ENCODE data around the gene PBX4. TPM values are rescaled to one million over a fixed set of nuclear protein-coding genes. Genes with fewer than 3 reads are reported as not detected.
A peak's percentile ranks its signal among the peaks of the same experiment; 100 is the strongest.

Gene PBX4
- polyA plus RNA-seq, 1 experiment: 0.63 TPM

DNA sequence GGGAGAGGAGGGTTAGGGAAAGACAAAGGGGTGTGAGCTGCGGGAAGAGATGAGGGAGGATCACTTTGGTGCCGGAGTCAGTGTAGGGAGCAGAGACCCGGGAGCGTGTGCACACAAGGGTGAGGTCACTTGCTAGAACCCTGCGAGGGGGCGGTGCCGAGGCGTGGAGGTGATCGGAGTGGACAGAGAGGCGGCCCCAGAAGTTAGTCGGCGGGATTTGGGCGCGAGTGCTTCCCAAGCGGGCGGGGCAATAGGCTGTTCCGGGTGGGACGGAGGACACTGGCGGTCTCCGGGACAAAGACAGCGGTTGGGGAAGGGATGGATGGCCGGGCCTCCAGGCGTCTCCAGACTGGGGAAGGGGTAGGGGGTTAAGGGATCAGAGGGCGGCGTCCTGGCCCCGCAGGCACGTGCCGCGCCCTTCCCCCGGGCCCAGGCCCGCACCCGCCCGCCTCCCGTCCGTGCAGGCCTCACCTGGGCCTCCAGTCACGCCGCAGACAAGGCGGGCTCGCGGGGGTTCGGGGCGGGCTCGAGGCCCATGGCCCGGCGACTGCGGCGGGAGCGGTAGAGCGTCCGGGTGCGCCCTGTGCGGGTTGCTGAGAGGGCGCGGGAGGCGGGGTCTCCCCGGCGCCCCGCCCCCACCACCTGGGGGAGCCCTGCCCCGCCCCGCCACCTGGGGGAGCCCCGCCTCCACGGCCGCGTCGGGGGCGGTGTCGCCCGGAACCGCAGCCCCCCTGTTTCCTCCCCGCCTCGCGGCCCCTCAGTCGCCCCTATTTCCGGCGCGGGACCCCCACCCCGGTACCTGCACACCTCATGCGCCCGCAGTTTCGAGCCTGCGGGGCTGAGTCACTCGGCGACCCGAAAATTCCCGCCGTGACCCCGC lies 9.4 kb upstream of the PBX4 start, which contains the start of gene LPAR2:
Gene LPAR2 (minus strand): TSS at position 600 of the 880 bp plus-strand sequence. CDS start 945 bp downstream, outside the sequence.
- no peak for DNase-seq (ENCODE audit: low read depth, low spot score)
- ChIA-PET CTCF (interaction anchor here (0.9 kb wide), 1 partner anchor 98 kb away, joined by 3 read pairs; no protein-coding TSS in a partner anchor), POLR2A (no interaction called here)
- Histone ChIP-seq H3K4me3 (ENCODE audit: low read depth, low read length) (peak within 1 kb of the TSS; percentile 43), H3K27me3 (ENCODE audit: control insufficient read depth, insufficient read depth, low read length) (no peaks in the 10 kb centered on the region), H3K27ac (ENCODE audit: low read depth, low read length) (no peak within 1 kb of the TSS), H3K9me3 (ENCODE audit: control insufficient read depth, insufficient read depth, low read length) (peaks cover 4% of the 10 kb centered on the region; the same call in 1 of the 2 replicates)
- TF ChIP-seq, protein P1, sequence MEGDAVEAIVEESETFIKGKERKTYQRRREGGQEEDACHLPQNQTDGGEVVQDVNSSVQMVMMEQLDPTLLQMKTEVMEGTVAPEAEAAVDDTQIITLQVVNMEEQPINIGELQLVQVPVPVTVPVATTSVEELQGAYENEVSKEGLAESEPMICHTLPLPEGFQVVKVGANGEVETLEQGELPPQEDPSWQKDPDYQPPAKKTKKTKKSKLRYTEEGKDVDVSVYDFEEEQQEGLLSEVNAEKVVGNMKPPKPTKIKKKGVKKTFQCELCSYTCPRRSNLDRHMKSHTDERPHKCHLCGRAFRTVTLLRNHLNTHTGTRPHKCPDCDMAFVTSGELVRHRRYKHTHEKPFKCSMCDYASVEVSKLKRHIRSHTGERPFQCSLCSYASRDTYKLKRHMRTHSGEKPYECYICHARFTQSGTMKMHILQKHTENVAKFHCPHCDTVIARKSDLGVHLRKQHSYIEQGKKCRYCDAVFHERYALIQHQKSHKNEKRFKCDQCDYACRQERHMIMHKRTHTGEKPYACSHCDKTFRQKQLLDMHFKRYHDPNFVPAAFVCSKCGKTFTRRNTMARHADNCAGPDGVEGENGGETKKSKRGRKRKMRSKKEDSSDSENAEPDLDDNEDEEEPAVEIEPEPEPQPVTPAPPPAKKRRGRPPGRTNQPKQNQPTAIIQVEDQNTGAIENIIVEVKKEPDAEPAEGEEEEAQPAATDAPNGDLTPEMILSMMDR (IDR thresholded peaks at IDR 0.05; ENCODE audit: low read depth, low read length): no peak

DNA sequence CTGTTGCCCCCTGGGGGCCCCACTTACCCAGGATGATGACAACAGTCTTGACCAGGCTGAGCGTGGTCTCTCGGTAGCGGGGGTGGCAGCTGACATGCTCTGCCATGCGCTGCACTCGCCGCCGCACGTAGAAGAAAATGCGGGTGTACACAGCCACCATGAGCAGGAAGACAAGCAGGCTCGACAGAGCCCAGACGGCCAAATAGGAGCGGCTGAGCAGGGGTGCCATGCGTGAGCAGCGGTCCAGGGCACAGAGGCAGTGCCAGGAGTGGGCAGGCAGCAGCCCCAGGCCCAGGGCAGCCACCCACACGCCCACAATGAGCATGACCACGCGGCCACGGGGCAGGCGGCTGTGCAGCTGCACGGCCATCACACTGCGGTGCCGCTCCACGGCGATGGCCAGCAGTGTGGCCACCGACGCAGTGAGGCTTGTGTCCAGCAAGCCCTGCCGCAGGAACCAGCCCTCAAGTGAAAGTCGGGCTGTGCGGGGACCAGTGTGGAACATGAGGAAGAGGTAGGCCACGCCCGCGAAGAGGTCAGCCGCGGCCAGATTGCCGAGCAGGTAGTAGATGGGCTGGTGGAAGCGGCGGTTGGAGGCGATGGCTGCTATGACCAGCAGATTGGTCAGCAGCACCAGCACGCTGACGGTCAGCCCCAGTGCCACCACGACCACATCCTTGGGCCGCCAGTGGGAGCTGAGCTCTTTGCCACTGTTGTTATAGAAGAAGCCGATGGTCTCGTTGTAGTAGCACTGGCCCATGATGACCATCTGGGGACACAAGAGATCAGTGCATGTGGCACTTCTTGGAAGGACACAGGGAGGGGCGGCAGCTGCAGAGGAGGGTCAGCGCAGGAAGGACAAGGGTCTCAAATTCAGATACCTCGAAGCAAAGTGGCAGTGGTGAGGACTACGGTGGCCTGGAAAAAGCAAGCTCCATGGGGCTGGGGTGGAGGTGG lies 8.3 kb upstream of the PBX4 start:
- no peak overlapping the region for H3K27ac ChIP-seq (ENCODE audit: low read depth, low read length)
- ChIA-PET CTCF (no interaction called here), POLR2A (interaction anchor here (0.6 kb wide), 1 partner anchor 19 kb away, joined by 3 read pairs; no protein-coding TSS in a partner anchor)
- peaks cover 4% of the 10 kb centered on the region; the same call in 1 of the 2 replicates for H3K9me3 ChIP-seq (ENCODE audit: control insufficient read depth, insufficient read depth, low read length)
- no peak for DNase-seq (ENCODE audit: low read depth, low spot score)
- TF ChIP-seq, protein P1 (IDR thresholded peaks at IDR 0.05; ENCODE audit: low read depth, low read length): no peak
- no peaks in the 10 kb centered on the region for H3K27me3 ChIP-seq (ENCODE audit: control insufficient read depth, insufficient read depth, low read length)
- no peak overlapping the region for H3K4me3 ChIP-seq (ENCODE audit: low read depth, low read length)

DNA sequence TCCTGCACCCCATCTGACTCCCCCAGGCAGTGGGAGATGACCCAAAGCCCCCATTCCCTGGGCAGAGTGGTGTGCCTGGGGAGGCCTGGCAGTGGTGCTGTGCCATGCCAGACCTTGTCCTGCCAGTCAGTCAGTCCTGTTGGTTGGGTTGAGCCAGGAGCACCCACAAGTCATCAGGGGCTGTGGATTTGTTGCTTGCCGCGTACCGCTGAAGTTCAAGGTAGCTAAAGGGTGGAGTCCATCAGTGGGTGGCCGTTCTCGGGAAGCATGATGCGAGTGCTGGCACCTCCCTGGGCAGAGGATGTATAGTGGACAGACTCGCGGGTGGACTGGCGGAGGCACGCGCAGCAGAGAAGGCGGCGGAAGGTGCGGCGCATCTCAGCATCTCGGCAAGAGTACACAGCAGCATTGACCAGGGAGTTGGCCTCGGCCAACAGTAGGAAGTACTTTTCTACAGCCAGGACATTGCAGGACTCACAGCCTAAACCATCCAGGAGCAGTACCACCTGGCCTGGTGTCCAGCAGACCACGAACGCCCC lies 5.6 kb upstream of the PBX4 start:
- TF ChIP-seq, protein P1 (IDR thresholded peaks at IDR 0.05; ENCODE audit: low read depth, low read length): no peak
- ChIA-PET POLR2A (no interaction called here), CTCF (no interaction called here)
- Histone ChIP-seq H3K27me3 (ENCODE audit: control insufficient read depth, insufficient read depth, low read length) (no peaks in the 10 kb centered on the region), H3K27ac (ENCODE audit: low read depth, low read length) (no peak overlapping the region), H3K4me3 (ENCODE audit: low read depth, low read length) (no peak overlapping the region), H3K9me3 (ENCODE audit: control insufficient read depth, insufficient read depth, low read length) (peaks cover 4% of the 10 kb centered on the region; the same call in 1 of the 2 replicates)
- DNase-seq (ENCODE audit: low read depth, low spot score): no peak

DNA sequence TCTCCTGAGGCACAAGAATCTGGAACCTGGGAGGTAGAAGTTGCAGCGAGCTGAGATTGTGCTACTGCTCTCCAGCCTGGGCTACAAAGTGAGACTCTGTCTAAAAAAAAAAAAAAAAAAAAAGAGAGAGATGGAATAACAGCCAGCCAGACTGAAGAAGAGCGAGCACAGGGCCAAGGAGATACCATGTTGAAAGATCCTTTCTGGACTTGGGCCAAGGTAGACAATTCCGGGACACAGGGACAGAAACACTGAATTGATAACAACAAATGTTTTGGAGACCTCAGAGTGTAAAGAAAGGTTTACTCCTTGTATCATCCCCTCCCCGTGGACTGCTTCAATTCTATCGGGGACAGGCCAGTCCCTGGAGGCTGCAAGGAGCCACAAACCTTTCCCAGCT lies 4.9 kb upstream of the PBX4 start:
- H3K27me3 ChIP-seq (ENCODE audit: control insufficient read depth, insufficient read depth, low read length): no peaks in the 10 kb centered on the region
- ChIA-PET POLR2A (no interaction called here), CTCF (interaction anchor here (0.6 kb wide), 1 partner anchor 21 kb away, joined by 18 read pairs; no protein-coding TSS in a partner anchor)
- DNase-seq (ENCODE audit: low read depth, low spot score): no peak
- H3K4me3 ChIP-seq (ENCODE audit: low read depth, low read length): no peak overlapping the region
- TF ChIP-seq, protein P1 (IDR thresholded peaks at IDR 0.05; ENCODE audit: low read depth, low read length): no peak
- no peaks in the 10 kb centered on the region; the same call in 1 of the 2 replicates for H3K9me3 ChIP-seq (ENCODE audit: control insufficient read depth, insufficient read depth, low read length)
- H3K27ac ChIP-seq (ENCODE audit: low read depth, low read length): no peak overlapping the region

All from AG04450 (cell line).